GM19397 (cell line): ENCODE results near the gene TMEM156.

Experiments
- ATAC-seq: cut with Tn5 transposase; IDR thresholded peaks from one replicate; pipeline ENCODE4 v1.9.1; 2021; ENCODE audit warnings: mild to moderate bottlenecking, moderate library complexity; ENCODE audit not compliant: unreplicated experiment

Gene TMEM156, protein sequence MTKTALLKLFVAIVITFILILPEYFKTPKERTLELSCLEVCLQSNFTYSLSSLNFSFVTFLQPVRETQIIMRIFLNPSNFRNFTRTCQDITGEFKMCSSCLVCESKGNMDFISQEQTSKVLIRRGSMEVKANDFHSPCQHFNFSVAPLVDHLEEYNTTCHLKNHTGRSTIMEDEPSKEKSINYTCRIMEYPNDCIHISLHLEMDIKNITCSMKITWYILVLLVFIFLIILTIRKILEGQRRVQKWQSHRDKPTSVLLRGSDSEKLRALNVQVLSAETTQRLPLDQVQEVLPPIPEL

DNA sequence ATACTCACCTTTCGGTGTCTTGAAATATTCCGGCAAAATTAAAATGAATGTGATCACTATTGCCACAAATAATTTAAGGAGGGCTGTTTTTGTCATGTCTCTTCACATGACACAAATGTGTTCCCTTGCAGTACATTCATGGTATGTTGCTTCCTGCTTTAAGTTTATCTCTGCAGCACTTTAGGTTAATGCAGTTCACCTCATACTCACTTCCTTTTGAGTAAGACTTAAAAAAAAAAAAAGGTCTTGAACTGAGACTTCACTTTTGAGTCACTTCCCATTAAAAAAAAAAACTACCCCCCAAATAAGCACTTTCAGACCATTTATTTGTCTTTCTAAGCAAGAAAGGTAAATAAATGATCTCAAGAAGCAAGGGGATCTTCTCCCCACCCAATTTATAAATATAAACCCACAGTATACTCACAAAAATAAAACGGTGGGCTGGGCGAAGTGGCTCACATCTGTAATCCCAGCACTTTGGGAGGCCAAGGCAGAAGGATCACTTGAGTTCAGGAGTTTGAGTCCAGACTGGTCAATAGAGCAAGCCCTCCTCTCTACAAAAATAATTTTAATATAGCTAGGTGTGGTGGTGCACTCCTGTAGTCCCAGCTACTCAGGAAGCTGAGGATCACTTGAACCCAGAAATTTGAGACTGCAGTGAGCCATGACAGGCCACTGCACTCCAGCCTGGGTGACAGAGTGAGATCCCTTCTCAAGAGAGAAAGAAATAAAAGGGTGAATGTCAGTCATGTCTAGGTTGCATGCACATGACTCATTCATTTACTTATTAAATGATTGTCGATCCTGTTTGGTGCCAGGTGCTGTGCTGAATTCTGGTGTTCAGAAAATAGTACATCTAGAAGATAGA, at the start of gene TMEM156:
TSS of gene TMEM156 (minus strand) at position 192 of the 868 bp plus-strand sequence. CDS start at position 96, 96 bp downstream.
- peak; percentile 59 for ATAC-seq

DNA sequence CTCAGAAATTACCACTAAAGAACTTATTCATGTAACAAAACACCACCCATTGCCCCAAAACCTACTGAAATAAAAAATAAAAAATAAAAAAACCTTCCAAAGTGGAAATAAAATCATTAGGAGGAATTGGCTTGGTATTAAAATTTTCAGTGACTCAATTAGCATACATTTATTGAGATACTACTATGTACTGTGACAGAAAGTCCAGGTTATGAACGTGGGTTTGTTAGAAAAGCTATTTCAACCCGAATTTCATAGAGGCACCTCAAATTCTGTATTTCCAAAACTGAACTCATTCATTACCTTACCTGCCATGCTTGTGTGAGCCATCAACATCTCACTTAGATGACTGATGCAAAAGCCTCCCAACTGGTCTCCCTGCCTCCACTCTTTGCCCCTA, 46.6 kb upstream of the TMEM156 start:
- no peak for ATAC-seq

DNA sequence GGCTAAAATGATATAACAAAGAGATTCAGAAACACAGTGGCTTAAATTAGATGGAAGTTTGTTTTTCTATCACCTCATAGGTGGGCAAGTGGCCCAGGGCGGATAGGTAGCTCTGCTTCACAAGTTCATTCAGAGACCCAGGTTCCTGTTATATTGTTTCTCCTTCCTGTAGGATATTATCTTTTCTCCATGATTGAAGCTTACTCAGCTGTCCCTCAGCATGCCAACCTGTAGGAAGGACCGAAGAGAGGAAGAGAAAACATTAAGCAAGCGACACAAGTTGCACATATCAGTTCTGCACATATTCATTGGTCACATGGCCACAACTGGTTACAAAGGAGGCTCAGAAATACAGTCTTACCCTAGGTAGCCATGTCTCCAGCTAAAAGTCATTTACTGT, 36.7 kb upstream of the TMEM156 start:
- ATAC-seq = no peak

DNA sequence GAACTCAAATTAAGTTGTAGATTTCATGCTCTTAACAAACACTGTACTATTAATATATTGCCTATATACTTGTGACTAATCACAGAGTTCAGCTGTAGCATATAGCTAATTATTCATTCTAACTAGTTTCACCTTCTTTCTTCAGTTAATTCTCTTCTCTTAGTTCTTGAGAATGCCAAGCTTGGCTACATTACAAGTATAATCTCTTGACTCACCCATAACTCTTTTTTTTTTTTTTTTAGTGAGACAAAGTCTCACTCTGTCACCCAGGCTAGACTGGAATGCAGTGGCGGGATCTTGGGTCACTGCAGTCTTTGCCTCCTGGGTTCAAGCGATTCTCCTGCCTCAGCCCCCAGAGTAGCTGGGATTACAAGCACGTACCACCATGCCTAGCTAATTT, 35.2 kb upstream of the TMEM156 start:
- no peak for ATAC-seq

DNA sequence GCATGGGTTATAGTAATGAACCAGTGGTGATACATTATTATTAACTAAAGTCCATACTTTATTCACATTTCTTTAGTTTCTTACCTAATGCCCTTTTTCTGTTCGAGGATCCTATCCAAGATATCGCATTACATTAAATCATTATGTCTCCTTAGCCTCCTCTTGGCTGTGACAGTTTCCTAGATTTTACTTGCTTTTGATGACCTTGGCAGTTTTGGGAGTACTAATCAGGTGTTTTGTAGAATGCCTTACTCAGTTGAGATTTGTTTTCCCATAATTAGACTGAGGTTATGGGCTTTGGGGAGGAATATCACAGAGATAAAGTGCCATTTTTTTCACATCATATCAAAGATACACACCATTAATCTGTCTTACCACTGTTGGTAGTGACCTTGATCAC, 34.8 kb upstream of the TMEM156 start:
- ATAC-seq = no peak

DNA sequence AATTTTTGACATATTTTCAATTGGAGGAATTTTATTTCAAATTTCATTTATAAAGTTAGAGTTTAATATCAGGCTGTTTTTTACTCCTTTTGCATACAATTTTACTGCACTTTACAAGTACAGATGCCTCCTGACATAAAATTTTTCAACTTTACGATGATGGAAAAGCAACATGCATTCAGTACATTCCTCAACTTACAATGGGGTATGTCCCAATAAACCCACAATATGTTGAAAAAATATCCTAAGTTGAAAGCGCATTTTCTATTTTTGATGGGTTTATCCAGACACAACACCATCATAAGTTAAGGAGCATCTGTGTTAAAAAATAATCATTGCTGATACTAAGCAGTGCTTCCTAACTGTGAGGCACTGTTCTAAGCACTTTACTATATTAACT, 34.2 kb upstream of the TMEM156 start:
- ATAC-seq = no peak

DNA sequence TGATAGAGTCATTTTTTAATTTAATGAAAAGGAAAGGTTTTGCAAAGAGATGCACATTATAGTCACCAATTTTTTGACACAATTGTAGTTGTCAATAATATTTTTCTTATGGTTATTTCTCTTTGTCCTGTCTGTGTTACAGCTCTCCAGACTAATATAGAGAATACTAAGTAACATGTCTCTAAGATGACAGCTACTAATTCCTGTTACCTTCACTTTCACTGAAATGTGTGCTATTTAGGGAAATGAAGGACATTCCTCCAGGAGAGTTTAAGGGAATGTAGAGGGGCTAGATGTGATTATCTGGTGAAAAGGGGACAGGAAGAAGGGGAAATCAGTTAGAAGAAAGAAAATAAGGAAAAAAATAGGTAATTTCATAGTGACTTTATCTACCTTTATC, 31.2 kb upstream of the TMEM156 start:
- ATAC-seq = no peak

DNA sequence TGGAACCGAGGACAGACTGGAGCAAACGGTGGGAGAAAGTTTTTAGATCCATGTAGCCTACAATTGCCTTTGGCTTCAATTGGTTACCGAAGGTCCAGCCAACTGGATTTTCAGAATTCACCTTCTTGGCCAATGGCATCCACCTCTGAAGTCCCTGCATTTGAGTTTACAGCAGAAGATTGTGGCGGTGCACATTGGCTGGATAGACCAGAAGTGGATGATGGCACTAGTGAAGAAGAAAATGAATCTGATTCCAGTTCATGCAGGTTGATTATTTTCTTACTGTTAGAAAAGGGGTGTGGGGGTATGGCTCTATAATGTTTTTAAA, 30.5 kb upstream of the TMEM156 start:
- no peak for ATAC-seq

DNA sequence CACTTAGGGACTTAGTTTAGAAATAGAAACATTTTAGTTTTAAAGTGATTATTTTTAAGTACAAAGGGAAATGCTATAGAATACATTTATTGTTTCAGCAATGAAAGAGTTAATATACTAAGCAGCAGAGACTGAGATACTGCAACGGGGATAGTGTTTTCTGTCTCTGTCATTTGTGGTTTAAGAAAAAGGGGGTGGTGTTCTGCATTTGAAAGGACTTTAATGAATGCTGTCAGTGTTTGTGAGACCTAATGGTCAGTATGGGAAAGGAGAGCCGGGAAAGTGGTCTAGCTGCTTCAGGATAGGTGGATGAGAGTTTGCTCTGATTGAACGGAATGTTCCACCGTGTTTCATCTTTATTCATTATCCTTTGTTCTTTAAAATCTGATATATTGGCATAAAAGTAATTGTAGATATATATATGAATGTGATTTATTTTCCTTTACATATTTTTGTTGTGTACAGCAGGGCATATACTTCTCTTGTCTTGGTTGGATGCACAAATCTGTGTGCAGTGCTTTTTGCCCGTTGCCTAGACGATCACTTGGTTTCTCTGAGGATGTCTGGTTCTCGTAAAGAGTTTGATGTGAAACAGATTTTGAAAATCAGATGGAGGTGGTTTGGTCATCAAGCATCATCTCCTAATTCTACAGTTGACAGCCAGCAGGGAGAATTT, 30.0 kb upstream of the TMEM156 start, which contains the start of gene KLHL5:
TSS of gene KLHL5 (plus strand) at position 139 of the 676 bp plus-strand sequence. CDS start at position 560, 421 bp downstream.
- no peak for ATAC-seq

DNA sequence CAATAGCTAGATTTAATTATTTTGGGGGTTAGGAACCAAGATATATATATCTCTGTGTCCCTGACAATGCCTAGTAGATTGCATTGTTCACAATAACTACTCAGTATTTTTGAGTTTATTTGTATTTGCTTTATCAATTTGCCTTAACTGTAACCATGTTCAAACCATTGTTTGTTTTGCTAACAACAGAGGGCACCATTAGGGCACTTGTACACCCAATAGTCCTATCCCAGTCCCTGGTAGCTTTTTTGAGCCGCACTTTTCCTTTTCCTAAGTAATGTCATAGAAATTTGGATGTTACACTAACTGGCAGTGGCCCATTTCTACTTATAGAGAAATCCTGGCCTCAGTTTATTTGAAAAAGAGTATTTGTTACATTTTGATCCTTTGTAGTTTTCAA, 29.2 kb upstream of the TMEM156 start:
- ATAC-seq = no peak

DNA sequence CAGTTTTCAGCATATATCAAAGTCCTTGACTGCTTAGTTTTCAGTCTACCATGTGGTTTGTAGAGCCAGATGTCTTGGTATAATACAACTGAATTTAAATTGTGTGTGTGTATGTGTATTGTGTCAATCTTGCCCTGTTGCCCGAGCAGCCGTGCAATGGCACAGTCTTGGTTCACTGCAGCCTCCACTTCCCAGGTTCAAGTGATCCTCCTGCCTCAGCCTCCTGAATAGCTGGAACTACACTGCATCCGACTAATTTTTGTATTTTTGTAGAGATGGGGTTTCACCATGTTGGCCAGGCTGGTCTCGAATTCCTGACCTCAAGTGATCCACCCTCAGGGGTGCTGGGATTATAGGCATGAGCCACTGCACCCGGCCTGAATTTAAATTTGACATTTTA, 23.8 kb upstream of the TMEM156 start:
- no peak for ATAC-seq

DNA sequence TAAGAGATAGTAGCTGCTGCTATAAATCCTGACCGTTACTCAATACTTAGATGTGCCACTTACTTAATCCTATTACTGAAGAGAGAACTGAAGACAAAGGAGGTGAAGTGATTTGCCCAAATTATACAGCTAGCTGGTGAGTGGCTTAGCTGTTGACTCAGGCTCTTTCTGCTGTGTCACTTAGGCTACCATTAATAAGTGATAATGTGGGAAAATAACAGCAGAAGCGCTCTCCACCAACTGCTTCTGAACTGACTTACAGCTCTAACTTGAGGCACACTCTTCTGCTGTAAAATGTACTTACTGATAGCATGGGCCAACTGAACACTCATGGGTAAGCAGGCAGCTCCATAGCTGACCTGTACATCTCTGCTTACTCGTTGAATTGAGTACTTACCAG, 22.3 kb upstream of the TMEM156 start:
- no peak for ATAC-seq

DNA sequence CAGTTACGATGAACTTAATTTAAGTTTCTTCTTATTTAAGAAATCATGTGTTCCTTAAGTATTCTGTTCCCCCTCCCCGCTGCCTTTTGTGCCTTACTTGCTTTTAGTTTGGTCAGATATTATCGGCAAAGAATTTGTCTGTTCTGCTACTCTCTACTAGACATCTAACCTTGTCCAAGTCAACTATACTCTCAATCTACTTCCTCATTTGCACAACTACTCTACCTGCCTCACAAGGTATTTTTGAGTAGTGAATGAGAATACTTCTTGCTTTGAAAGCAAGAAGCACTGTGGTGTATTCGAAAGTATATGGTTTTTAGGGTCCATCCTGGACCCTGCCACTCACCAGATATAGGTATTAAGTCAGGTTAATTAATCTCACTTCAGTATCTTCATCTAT, 21.8 kb upstream of the TMEM156 start:
- no peak for ATAC-seq

DNA sequence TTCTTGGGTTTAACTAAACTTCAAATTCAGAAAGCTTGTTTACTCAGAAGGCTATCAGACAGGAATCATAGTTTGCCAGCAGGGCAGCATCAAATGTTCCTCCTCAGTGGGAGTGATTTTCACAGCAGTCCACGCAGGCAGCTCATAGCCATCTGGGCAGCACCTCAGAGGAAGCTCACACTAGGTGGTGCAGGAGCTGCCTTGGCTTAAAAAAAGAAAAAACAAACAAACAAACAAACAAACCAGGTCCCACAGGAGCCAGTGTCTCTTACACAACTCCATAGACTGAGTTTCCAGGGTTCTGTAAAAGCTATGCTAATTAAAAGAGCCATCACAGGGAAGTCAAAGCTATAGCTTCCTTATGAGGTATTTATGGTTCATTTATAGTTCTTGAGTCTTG, 19.3 kb upstream of the TMEM156 start:
- no peak for ATAC-seq

DNA sequence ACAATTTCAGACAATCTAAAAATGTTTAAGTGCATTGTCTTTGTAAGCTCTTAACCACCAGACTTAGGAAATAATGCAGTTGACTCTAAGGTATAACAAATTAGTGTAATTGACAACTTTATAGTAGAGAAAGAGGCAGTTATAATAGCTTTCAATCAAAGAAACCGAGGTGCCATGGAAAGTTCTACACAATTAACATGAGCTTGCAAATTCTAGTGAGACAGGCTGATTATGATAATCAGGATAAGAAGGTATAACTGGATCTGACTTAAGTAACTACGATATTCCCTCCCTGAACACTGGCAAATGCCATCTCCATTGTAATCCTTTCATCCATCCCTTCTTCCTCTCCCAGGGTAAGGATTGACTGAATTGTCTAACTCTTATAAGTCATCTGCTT, 18.4 kb upstream of the TMEM156 start:
- no peak for ATAC-seq

DNA sequence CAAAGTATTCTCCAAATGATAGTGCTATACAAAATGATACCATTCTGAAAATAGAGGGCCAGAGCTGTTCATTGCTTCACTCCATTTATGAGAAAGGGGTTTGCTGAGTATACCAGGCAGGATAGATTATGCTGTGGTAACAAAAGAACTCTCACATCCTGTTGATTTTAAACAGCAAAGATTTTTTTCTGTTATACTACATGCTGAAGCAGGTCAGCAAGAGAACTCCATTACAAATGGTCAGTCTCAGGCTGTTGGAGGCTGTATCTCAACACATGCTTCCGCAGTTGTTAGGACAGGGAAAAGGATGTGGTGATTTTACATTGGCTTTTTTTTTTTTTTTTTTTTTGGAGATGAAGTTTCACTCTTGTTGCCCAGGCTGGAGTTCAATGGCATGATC, 16.1 kb upstream of the TMEM156 start:
- ATAC-seq = no peak

DNA sequence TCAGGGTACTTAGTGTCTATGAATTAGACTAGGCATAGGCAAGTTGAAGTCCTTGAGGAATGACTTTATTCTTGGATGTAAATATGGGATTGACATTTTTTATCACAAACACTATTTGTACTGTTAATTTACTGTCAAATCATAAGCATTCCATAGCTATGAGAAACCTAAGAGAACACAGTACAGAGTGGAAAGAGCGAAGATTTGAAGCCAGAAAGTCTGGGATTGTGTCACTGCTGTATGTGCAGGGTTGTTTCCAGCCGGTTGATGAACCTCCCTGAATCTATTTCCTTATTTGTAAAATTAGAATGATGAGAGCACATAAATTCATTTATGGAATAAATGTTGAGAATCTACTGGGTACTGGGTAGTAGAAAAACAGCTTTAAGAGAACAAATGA, 15.5 kb upstream of the TMEM156 start:
- ATAC-seq = no peak

DNA sequence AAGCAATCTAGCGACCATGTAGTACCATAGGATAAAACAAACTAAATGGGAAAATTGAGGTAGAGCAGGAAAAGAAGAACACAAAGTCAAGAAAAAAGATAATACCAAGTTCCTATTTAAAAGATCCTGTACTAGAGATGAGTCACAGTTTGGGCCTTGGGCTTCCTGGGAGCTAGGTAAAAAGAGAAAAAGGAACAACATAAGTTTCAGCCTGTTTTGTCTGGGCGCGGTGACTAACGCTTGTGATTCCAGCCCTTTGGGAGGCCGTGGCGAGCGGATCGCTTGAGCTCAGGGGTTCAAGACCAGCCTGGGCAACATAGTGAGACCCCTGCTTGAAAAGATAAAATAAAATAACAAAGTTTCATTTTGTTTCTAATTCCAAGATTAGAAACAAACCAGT, 14.0 kb upstream of the TMEM156 start:
- ATAC-seq = no peak

DNA sequence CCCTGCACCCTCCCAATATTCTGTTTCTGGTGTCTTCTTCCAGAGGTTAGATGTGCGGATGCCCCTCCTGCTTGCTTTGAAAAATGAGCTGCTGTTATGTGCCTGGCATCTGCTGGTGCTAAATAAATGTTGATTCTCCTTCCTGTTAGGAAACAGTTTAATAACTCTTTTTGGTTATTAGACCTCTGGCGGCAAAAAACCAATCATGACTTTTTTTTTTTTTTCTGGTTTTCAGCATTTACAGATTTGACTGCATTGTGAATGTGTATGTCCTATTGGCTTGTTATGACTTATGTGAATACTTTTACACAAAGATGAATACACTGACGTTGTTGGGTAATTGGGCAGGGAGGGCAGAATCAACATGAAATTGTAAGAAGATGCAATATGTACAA, 13.6 kb upstream of the TMEM156 start:
- no peak for ATAC-seq

DNA sequence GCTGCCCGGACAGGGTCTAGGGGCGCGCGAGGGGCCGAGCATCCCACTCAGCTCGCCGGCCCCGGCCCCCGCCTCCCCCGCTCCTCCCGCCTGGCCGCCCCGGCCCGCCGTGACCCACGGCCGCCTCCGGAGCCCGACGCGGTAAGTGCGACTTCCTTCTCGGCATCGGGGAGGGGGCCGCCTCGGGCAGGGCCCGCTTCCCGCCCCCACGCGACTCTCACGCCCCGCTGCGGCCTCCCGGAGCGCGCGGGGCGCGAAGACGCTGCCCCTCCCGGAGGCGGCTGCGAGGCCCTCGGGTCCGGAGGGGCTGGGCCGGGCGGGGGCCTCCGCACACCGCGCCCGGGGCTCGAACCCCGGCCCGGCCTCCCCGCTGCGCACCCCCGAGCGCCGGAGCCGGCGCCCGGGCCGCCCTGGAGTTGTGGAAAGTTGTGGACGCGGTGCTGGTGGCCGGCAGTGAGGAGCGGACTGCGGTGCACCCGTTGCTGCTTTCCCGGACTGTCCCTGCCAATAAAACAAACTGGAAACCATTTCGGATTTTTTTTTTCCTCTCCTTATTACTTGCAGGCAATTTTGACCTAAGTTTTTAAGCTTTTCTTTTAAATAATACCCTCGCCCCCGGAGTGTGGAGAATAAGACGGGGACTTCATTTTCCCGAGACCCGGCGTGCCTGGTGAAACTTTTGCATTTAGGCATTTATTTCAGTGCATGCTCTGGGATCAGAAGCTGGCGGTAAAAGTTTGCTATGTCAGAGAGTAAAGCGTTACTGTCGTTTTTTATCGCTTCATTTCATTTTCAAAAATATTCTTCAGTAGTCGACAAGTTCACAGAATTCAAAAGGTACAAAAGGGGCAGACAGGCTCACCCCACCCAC, 13.0 kb upstream of the TMEM156 start:
- ATAC-seq = peak; percentile 52
